H1 (cell line): ENCODE data around the gene FAM83G. TPM values are rescaled to one million over a fixed set of nuclear protein-coding genes. Genes with fewer than 3 reads are reported as not detected.

Experiments
- CTCF ChIA-PET: fragments of 300-600 bp; sonication (Branson Sonifier 250); formaldehyde crosslinking; loops from one replicate; lab custom pipeline; 2021; ENCODE audit not compliant: partially characterized antibody; lab: Charles Lee
- POLR2A ChIA-PET: fragments of 300-600 bp; sonication (Branson Sonifier 250); formaldehyde crosslinking; loops from one replicate; lab custom pipeline; 2021; ENCODE audit warnings: inconsistent platforms; ENCODE audit not compliant: partially characterized antibody; lab: Charles Lee
- DNase-seq, 2 experiments: peaks; one replicate each; pipeline versions ENCODE4 v3.0.0 to v3.0.0-alpha.2; 2010 to 2022; ENCODE audit warnings: low spot score in 2 of 2, low read depth in 1 of 2, mixed read lengths in 1 of 2
- FAIRE-seq: peaks from 2 replicates; lab custom pipeline; 2011; peaks lifted over from hg19 to GRCh38; lab: Jason Lieb, UNC
- H2AFZ ChIP-seq: 2 replicates; pipeline ENCODE4 v1.8.1; 2012; ENCODE audit warnings: low read length, inconsistent platforms
- H2AK5ac ChIP-seq: 2 replicates; pipeline ENCODE4 v1.6.1; 2013; ENCODE audit warnings: low read depth, low read length
- H2BK120ac ChIP-seq: replicated peaks from 2 replicates; pipeline ENCODE3; 2013; ENCODE audit warnings: low read depth, low read length, inconsistent platforms
- H2BK12ac ChIP-seq: 2 replicates; pipeline ENCODE4 v1.6.1; 2013; ENCODE audit warnings: low read depth, low read length
- H2BK15ac ChIP-seq: 2 replicates; pipeline ENCODE4 v1.6.1; 2013; ENCODE audit warnings: low read length
- H2BK20ac ChIP-seq: 2 replicates; pipeline ENCODE4 v1.6.1; 2013; ENCODE audit warnings: low read length
- H2BK5ac ChIP-seq: 2 replicates; pipeline ENCODE4 v1.6.1; 2013; ENCODE audit warnings: low read depth, low read length
- H3K14ac ChIP-seq: 2 replicates; pipeline ENCODE4 v1.6.1; 2013; ENCODE audit warnings: inconsistent platforms; ENCODE audit not compliant: insufficient read length
- H3K18ac ChIP-seq: 2 replicates; pipeline ENCODE4 v1.6.1; 2013; ENCODE audit warnings: low read length; ENCODE audit errors: extremely low read depth
- H3K23ac ChIP-seq: 2 replicates; pipeline ENCODE4 v1.6.1; 2013; ENCODE audit warnings: inconsistent platforms; ENCODE audit not compliant: insufficient read length
- H3K23me2 ChIP-seq: 2 replicates; pipeline ENCODE4 v1.6.1; 2013; ENCODE audit warnings: low read depth, low read length
- H3K27ac ChIP-seq: 2 replicates; pipeline ENCODE4 v1.6.1; 2011; ENCODE audit warnings: low read depth, low read length, inconsistent platforms
- H3K27me3 ChIP-seq, 4 experiments: replicated peaks in 1 of 4; 1 replicate in 1 of 4; 2 replicates in 3 of 4; pipeline versions ENCODE4 v1.6.1 to v1.8.1; 2011 to 2013; ENCODE audit warnings: low read length in 3 of 4, mild to moderate bottlenecking in 3 of 4, inconsistent platforms in 2 of 4, mixed read lengths in 2 of 4, moderate library complexity in 1 of 4; ENCODE audit not compliant: control insufficient read depth in 3 of 4, insufficient read depth in 3 of 4; ENCODE audit errors: extremely low read depth in 1 of 4
- H3K36me3 ChIP-seq, 4 experiments: 2 replicates each; pipeline versions ENCODE4 v1.6.1 to v1.8.1; 2011 to 2013; ENCODE audit warnings: mild to moderate bottlenecking in 4 of 4, low read length in 3 of 4, moderate library complexity in 2 of 4, control low read depth in 1 of 4, inconsistent platforms in 1 of 4; ENCODE audit not compliant: insufficient read depth in 4 of 4, control insufficient read depth in 2 of 4
- H3K4ac ChIP-seq: replicated peaks from 2 replicates; pipeline ENCODE3; 2013; ENCODE audit warnings: low read length, low read depth, mixed read lengths, inconsistent platforms; ENCODE audit not compliant: insufficient read length
- H3K4me1 ChIP-seq, 4 experiments: replicated peaks in 1 of 4; 1 replicate in 1 of 4; 2 replicates in 3 of 4; pipeline versions ENCODE4 v1.6.1 to v1.8.1; 2011 to 2013; ENCODE audit warnings: low read length in 3 of 4, inconsistent platforms in 2 of 4, mixed read lengths in 1 of 4; ENCODE audit not compliant: insufficient read depth in 4 of 4, control insufficient read depth in 3 of 4
- H3K4me2 ChIP-seq, 2 experiments: 2 replicates each; pipeline versions ENCODE4 v1.6.1 to v1.8.1; 2011 to 2013; ENCODE audit warnings: low read depth in 2 of 2, low read length in 2 of 2, control low read depth in 1 of 2, inconsistent platforms in 1 of 2, mild to moderate bottlenecking in 1 of 2; ENCODE audit not compliant: insufficient read depth in 1 of 2
- H3K4me3 ChIP-seq, 4 experiments: fragments of 200-600, 300-600 bp in 1 of 4; sonication (generic), shearing (Covaris generic), sonication (Bioruptor Twin) in 1 of 4; 2 replicates each; pipeline versions ENCODE4 v1.5.1 to v1.8.1; 2011 to 2016; ENCODE audit warnings: low read length in 4 of 4, low read depth in 3 of 4, control low read depth in 2 of 4, inconsistent platforms in 2 of 4, mild to moderate bottlenecking in 2 of 4, mixed read lengths in 1 of 4, moderate library complexity in 1 of 4; ENCODE audit not compliant: insufficient read depth in 2 of 4; ENCODE audit errors: extremely low read depth in 1 of 4
- H3K56ac ChIP-seq: replicated peaks from 2 replicates; pipeline ENCODE3; 2013; ENCODE audit warnings: low read depth, mild to moderate bottlenecking, mixed read lengths, low read length, inconsistent platforms; ENCODE audit not compliant: insufficient read length
- H3K79me1 ChIP-seq: 2 replicates; pipeline ENCODE4 v1.6.1; 2013; ENCODE audit warnings: low read depth, low read length, control low read depth
- H3K79me2 ChIP-seq, 2 experiments: 2 replicates each; pipeline versions ENCODE4 v1.6.1 to v1.8.1; 2012 to 2013; ENCODE audit warnings: low read length in 2 of 2, mild to moderate bottlenecking in 2 of 2, inconsistent platforms in 1 of 2; ENCODE audit not compliant: insufficient read depth in 2 of 2, control insufficient read depth in 1 of 2
- H3K9ac ChIP-seq, 4 experiments: replicated peaks in 1 of 4; 1 replicate in 1 of 4; 2 replicates in 3 of 4; pipeline versions ENCODE4 v1.6.1 to v1.8.1; 2011 to 2013; ENCODE audit warnings: low read depth in 3 of 4, low read length in 3 of 4, control low read depth in 2 of 4, mild to moderate bottlenecking in 2 of 4, moderate library complexity in 2 of 4, inconsistent platforms in 1 of 4; ENCODE audit errors: extremely low read depth in 1 of 4
- H3K9me3 ChIP-seq, 2 experiments: 2 replicates each; pipeline versions ENCODE4 v1.6.1 to v1.8.1; 2012 to 2013; ENCODE audit warnings: mild to moderate bottlenecking in 2 of 2, moderate library complexity in 2 of 2, control low read depth in 1 of 2, inconsistent platforms in 1 of 2, low read depth in 1 of 2, low read length in 1 of 2, mixed read lengths in 1 of 2; ENCODE audit not compliant: insufficient read depth in 2 of 2
- H4K20me1 ChIP-seq, 2 experiments: replicated peaks in 1 of 2; 2 replicates each; pipeline versions ENCODE3 to v1.8.1; 2011 to 2013; ENCODE audit warnings: inconsistent platforms in 2 of 2, low read length in 2 of 2, mild to moderate bottlenecking in 1 of 2; ENCODE audit not compliant: insufficient read depth in 2 of 2, control insufficient read depth in 1 of 2
- H4K5ac ChIP-seq: 2 replicates; pipeline ENCODE4 v1.6.1; 2013; ENCODE audit warnings: low read length, low read depth, mixed read lengths, inconsistent platforms; ENCODE audit not compliant: insufficient read length
- H4K8ac ChIP-seq: 2 replicates; pipeline ENCODE4 v1.8.0; 2013; ENCODE audit warnings: mild to moderate bottlenecking, moderate library complexity, low read length, inconsistent platforms; ENCODE audit not compliant: insufficient read depth; ENCODE audit errors: extremely low read depth
- H4K91ac ChIP-seq: replicated peaks from 2 replicates; pipeline ENCODE3; 2013; ENCODE audit warnings: low read length, mixed read lengths, inconsistent platforms; ENCODE audit not compliant: insufficient read length
- EZH2 ChIP-seq: fragments of 200-600 bp; sonication (generic); IDR thresholded peaks from 2 replicates; pipeline ENCODE4 v1.7.1; 2012; ENCODE audit warnings: low read depth, mild to moderate bottlenecking, moderate library complexity, low read length, inconsistent platforms; ENCODE audit not compliant: severe bottlenecking
- HDAC6 ChIP-seq: IDR thresholded peaks from one replicate; pipeline ENCODE4 v1.7.1; 2012; ENCODE audit warnings: low read depth, mild to moderate bottlenecking, inconsistent platforms, low read length, moderate library complexity
- JUND ChIP-seq: IDR thresholded peaks from 2 replicates; pipeline ENCODE4 v1.6.1; 2011; ENCODE audit warnings: mild to moderate bottlenecking, improper control_type of control experiment, low read length
- KDM4A ChIP-seq: IDR thresholded peaks from one replicate; pipeline ENCODE4 v1.7.1; 2012; ENCODE audit warnings: low read depth, mild to moderate bottlenecking, moderate library complexity, low read length, inconsistent platforms; ENCODE audit not compliant: severe bottlenecking
- KDM5A ChIP-seq: fragments of 200-600 bp; IDR thresholded peaks from 2 replicates; pipeline ENCODE4 v1.7.1; 2012; ENCODE audit warnings: mild to moderate bottlenecking, low read length, inconsistent platforms, mixed read lengths
- POLR2A ChIP-seq, 2 experiments: IDR thresholded peaks; 1 replicate in 1 of 2; 2 replicates in 1 of 2; pipeline ENCODE4 v1.6.1; 2011; ENCODE audit warnings: low read depth in 2 of 2, low read length in 2 of 2, mild to moderate bottlenecking in 2 of 2; ENCODE audit errors: control extremely low read depth in 1 of 2
- POLR2AphosphoS5 ChIP-seq: IDR thresholded peaks from 2 replicates; pipeline ENCODE4 v1.6.1; 2011; ENCODE audit warnings: low read depth, low read length
- SIX5 ChIP-seq: IDR thresholded peaks from 2 replicates; pipeline ENCODE4 v1.6.1; 2011; ENCODE audit warnings: mild to moderate bottlenecking, low read depth, low read length
- SP4 ChIP-seq: IDR thresholded peaks from 2 replicates; pipeline ENCODE4 v1.6.1; 2012; ENCODE audit warnings: low read length, inconsistent platforms
- WGBS, 2 experiments: shearing (Covaris generic) in 1 of 2; methylation state at CpG; one replicate each; pipeline versions ENCODE4 v1.1.6 to v1.1.7; 2013 to 2015; ENCODE audit warnings: low lambda C conversion rate in 2 of 2, mixed read lengths in 2 of 2, inconsistent platforms in 1 of 2, low coverage in 1 of 2, missing lambda C conversion rate in 1 of 2; ENCODE audit not compliant: insufficient replicate concordance in 2 of 2, insufficient coverage in 1 of 2, insufficient read length in 1 of 2; ENCODE audit errors: extremely low coverage in 1 of 2, missing lambda C conversion rate in 1 of 2; 5-methylcytosine and 5-hydroxymethylcytosine counted together
- polyA plus RNA-seq, 7 experiments: library from polyadenylated mRNA; depleted of rRNA in 3 of 7; stranded (reverse) in 5 of 7; unstranded in 2 of 7; fragments of >200 nt in 5 of 7; fragments of 200-250 nt in 2 of 7; gene quantifications; 1 replicate in 5 of 7; 2 replicates in 1 of 7; 4 replicates in 1 of 7; pipeline versions ENCODE4 v1.2.1 to v1.2.3, GENCODE V29; 2011 to 2013; ENCODE audit warnings: missing spikeins in 2 of 7, mixed read lengths in 2 of 7
- total RNA-seq: library from RNA; stranded (reverse); fragmentation: NEBNext Ultra II Directional; extraction: Animal tissue kit (Norgen Biotek cat#: 25700); gene quantifications from 2 replicates; pipeline ENCODE4 v1.2.1, GENCODE V29; 2021
- TF ChIP-seq, protein P1 (sequence below): IDR thresholded peaks from 2 replicates; pipeline ENCODE4 v1.6.1; 2011; ENCODE audit warnings: low read depth, mild to moderate bottlenecking, low read length; ENCODE audit not compliant: insufficient read depth
- TF ChIP-seq, protein P2 (sequence below): IDR thresholded peaks from 2 replicates; pipeline ENCODE4 v1.6.1; 2011; ENCODE audit warnings: low read length, improper control_type of control experiment

The FAM83G gene
- total and polyA plus RNA-seq, 2 of the 8 experiments (the other 6 are each of a cell fraction or from before 2014, with no cell fraction given), result 15.4 to 29.0 TPM

DNA sequence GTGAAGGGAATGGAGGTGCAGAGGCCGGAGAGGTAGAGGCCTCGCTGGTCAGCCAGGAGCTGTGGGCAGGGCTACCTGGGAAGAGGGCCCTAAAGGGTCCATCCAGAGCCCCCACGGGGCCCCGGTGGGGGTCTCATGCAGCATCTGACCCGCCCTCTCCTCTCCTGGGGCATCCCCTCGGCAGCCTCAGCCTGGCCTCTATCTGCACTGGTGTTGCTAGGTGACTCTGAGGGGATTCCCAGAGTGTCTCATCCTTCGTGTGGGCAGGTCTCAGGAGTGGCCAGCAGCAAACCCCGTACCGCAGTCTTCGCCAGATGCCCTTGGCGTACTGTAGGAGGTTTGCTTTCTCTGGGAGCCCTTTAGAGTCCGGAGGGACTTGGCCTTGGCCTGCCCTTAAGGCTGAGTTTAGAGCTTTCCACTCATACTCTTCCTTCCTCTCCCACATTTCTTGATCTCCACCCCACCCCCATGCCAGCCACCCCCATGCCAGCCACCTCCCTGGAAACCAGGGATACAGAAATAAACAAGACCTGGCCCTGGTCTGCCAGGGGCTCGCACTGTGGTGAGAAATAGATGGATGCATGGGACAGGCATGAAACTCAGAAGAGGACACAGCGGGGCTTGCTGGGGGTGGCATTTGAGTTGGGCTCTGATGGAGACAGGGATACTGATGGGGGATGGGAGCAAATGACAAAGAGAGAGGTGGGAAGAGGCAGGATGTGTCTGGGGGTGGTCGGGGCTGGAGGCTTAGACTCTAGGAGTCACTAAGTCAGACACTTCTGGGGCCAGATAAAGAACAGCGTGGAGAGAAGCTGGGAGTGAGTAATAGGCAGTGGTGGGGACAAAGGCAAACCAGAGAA lies 42.7 kb downstream of the FAM83G start:
- CTCF ChIA-PET, result interaction anchor here (0.6 to 4.1 kb wide), 29 partner anchors 7 to 103 kb away, joined by 3 to 49 read pairs (median 6); partner anchors contain the start of gene SLC5A10
- no peak overlapping the region for H4K91ac ChIP-seq
- H2BK5ac ChIP-seq, result no peak overlapping the region
- H3K18ac ChIP-seq, result no peak overlapping the region
- no peak overlapping the region for H3K14ac ChIP-seq
- 83% methylated on average over 14 of the region's 16 CpGs; no CpG with 5 or more reads in 1 of the 2 experiments for WGBS, 2 experiments
- no peak overlapping the region for H4K8ac ChIP-seq
- 0 out of 2 replicates have a peak overlapping the region, but pooled peaks have one; percentile 51 for H2AFZ ChIP-seq
- H3K9ac ChIP-seq, result no peak overlapping the region
- H3K4me1 ChIP-seq, result peaks cover 0 to 5% (median 0%) of the 10 kb centered on the region in 4 experiments; a peak in 3 of 7 replicates
- TF ChIP-seq POLR2AphosphoS5 (no peak), POLR2A (IDR thresholded peaks at IDR 0.05; ENCODE audit: control extremely low read depth in 1 of 2, low read depth in 2 of 2, low read length in 2 of 2) (no peak), SIX5 (no peak), KDM4A (no peak), SP4 (no peak), KDM5A (no peak), JUND (no peak), EZH2 (no peak), HDAC6 (no peak)
- TF ChIP-seq, protein P1, sequence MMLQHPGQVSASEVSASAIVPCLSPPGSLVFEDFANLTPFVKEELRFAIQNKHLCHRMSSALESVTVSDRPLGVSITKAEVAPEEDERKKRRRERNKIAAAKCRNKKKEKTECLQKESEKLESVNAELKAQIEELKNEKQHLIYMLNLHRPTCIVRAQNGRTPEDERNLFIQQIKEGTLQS, result no peak
- TF ChIP-seq, protein P2, sequence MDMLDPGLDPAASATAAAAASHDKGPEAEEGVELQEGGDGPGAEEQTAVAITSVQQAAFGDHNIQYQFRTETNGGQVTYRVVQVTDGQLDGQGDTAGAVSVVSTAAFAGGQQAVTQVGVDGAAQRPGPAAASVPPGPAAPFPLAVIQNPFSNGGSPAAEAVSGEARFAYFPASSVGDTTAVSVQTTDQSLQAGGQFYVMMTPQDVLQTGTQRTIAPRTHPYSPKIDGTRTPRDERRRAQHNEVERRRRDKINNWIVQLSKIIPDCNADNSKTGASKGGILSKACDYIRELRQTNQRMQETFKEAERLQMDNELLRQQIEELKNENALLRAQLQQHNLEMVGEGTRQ, result no peak
- POLR2A ChIA-PET, result interaction anchor here (1.1 to 1.7 kb wide), 2 partner anchors 40 to 63 kb away, joined by 3 to 5 read pairs; no protein-coding TSS in a partner anchor
- no peaks in the 10 kb centered on the region for H3K27me3 ChIP-seq
- no peaks in the 10 kb centered on the region for H3K9me3 ChIP-seq
- H4K20me1 ChIP-seq, result no peaks in the 10 kb centered on the region
- no peaks in the 10 kb centered on the region for H3K36me3 ChIP-seq
- H3K4me2 ChIP-seq, result no peak overlapping the region
- H3K4me3 ChIP-seq, result no peak overlapping the region
- no peak overlapping the region for H3K4ac ChIP-seq
- no peak overlapping the region for H2BK120ac ChIP-seq
- H3K23ac ChIP-seq, result no peak overlapping the region
- FAIRE-seq (no peak), DNase-seq (no peak)
- H3K79me2 ChIP-seq, result no peaks in the 10 kb centered on the region
- H2AK5ac ChIP-seq, result no peak overlapping the region
- no peak overlapping the region for H4K5ac ChIP-seq
- H3K56ac ChIP-seq, result no peak overlapping the region
- H2BK12ac ChIP-seq, result no peak overlapping the region
- no peaks in the 10 kb centered on the region for H3K79me1 ChIP-seq
- no peak overlapping the region for H3K27ac ChIP-seq
- H2BK15ac ChIP-seq, result no peak overlapping the region
- no peaks in the 10 kb centered on the region for H3K23me2 ChIP-seq
- H2BK20ac ChIP-seq, result no peak overlapping the region
